GM12878 (cell line): ENCODE data around the gene ANO6. TPM values are rescaled to one million over a fixed set of nuclear protein-coding genes. Genes with fewer than 3 reads are reported as not detected.
A peak's percentile ranks its signal among the peaks of the same experiment; 100 is the strongest.

Experiments
- CREB1 ChIP-seq: IDR thresholded peaks from 2 replicates; pipeline ENCODE4 v1.6.1; 2012; ENCODE audit warnings: low read depth, mild to moderate bottlenecking, inconsistent platforms
- E2F8 ChIP-seq: fragments of 450-650 bp; IDR thresholded peaks from 2 replicates; pipeline ENCODE4 v1.6.1; 2018; ENCODE audit warnings: mild to moderate bottlenecking, low read depth, moderate library complexity; ENCODE audit not compliant: partially characterized antibody
- ESRRA ChIP-seq: IDR thresholded peaks from 2 replicates; pipeline ENCODE4 v1.6.1; 2012; ENCODE audit warnings: mild to moderate bottlenecking, low read length, improper control_type of control experiment
- IRF3 ChIP-seq: fragments of 450-650 bp; IDR thresholded peaks from 2 replicates; pipeline ENCODE4 v1.6.1; 2014; ENCODE audit warnings: mild to moderate bottlenecking
- KLF5 ChIP-seq: fragments of 450-650 bp; IDR thresholded peaks from 2 replicates; pipeline ENCODE4 v1.6.1; 2014; ENCODE audit warnings: mild to moderate bottlenecking; ENCODE audit not compliant: partially characterized antibody
- PAX5 ChIP-seq: IDR thresholded peaks from 2 replicates; pipeline ENCODE4 v1.6.1; 2011; ENCODE audit warnings: low read depth, low read length, borderline replicate concordance
- PRDM15 ChIP-seq: fragments of 450-650 bp; formaldehyde crosslinking; IDR thresholded peaks from 2 replicates; pipeline ENCODE4 v1.4.0; 2020; ENCODE audit warnings: mild to moderate bottlenecking, moderate library complexity
- SUZ12 ChIP-seq: fragments of 200-600 bp; sonication (generic); IDR thresholded peaks from one replicate; pipeline ENCODE4 v1.6.1; 2018; ENCODE audit warnings: antibody characterized with exemption, mild to moderate bottlenecking; ENCODE audit not compliant: unreplicated experiment
- TCF12 ChIP-seq: IDR thresholded peaks from 2 replicates; pipeline ENCODE4 v1.6.1; 2011; ENCODE audit warnings: low read depth, mild to moderate bottlenecking, low read length
- TCF7 ChIP-seq: IDR thresholded peaks from 2 replicates; pipeline ENCODE4 v1.6.1; 2014; ENCODE audit warnings: antibody characterized with exemption, borderline replicate concordance
- USF1 ChIP-seq: IDR thresholded peaks from 2 replicates; pipeline ENCODE4 v1.6.1; 2011; ENCODE audit warnings: borderline replicate concordance, low read depth, mild to moderate bottlenecking, moderate library complexity, mixed read lengths, low read length; ENCODE audit not compliant: insufficient read depth; ENCODE audit errors: extremely low read length
- WRNIP1 ChIP-seq: IDR thresholded peaks from 2 replicates; pipeline ENCODE4 v1.6.1; 2011; ENCODE audit warnings: low read depth, low read length, improper control_type of control experiment, borderline replicate concordance
- ZNF687 ChIP-seq: fragments of 450-650 bp; IDR thresholded peaks from 2 replicates; pipeline ENCODE4 v1.6.1; 2017; ENCODE audit warnings: mild to moderate bottlenecking, moderate library complexity
- polyA plus RNA-seq, 11 experiments: library from polyadenylated mRNA; depleted of rRNA in 4 of 11; unstranded in 6 of 11; stranded (reverse) in 5 of 11; fragments of >200 nt; fragmentation: Nextera tagmentation in 4 of 11; fragmentation: Illumina TruSeq in 1 of 11; extraction: Ambion mirVana in 4 of 11; extraction: Trizol in 1 of 11; gene quantifications; 1 replicate in 1 of 11; 2 replicates in 10 of 11; pipeline versions ENCODE4 v1.2.1 to v1.2.3, GENCODE V29; 2011 to 2016; ENCODE audit warnings: inconsistent platforms in 2 of 11, missing spikeins in 2 of 11, low read depth in 1 of 11
- total RNA-seq, 4 experiments: library from RNA; depleted of rRNA in 3 of 4; stranded (reverse); fragments of >200 nt in 3 of 4; fragmentation: Illumina TruSeq in 1 of 4; extraction: Trizol in 1 of 4; gene quantifications; 2 replicates each; pipeline versions ENCODE4 v1.2.1 to v1.2.3, GENCODE V29; 2013 to 2021

The ANO6 gene
- total and polyA plus RNA-seq, 10 of the 15 experiments (the other 5 are each of a cell fraction or from before 2014, with no cell fraction given) = 4.6 to 30.3 (median 26.0) TPM

- TF ChIP-seq USF1 (peak; percentile 14), TCF7 (no peak), PAX5 (no peak), ZNF687 (peak; percentile 61), IRF3 (no peak), WRNIP1 (no peak), ESRRA (no peak), SUZ12 (no peak), E2F8 (no peak), PRDM15 (CRISPR knock-in tag) (no peak), KLF5 (no peak), TCF12 (0 out of 2 replicates have a peak, but pooled peaks have one; percentile 37), CREB1 (0 out of 2 replicates have a peak, but pooled peaks have one; percentile 44)
These were observed at the start of gene ANO6 (continued) for GRCh38 chr12:45215419-45216229.
